IMR-90 (cell line): ENCODE measurements around the gene SFXN3.

Experiments
- CEBPB ChIP-seq: IDR thresholded peaks from 2 replicates; pipeline ENCODE4 v1.6.1; 2012; ENCODE audit warnings: low read depth, low read length, improper control_type of control experiment
- FOS ChIP-seq: fragments of 150-350 bp; IDR thresholded peaks from 2 replicates; pipeline ENCODE4 v1.6.1; 2016; ENCODE audit warnings: low read depth, low read length
- MAFK ChIP-seq: IDR thresholded peaks from 2 replicates; pipeline ENCODE4 v1.6.1; 2012; ENCODE audit warnings: low read depth, low read length, improper control_type of control experiment
- NFE2L2 ChIP-seq: fragments of 150-350 bp; IDR thresholded peaks from 2 replicates; pipeline ENCODE4 v1.6.1; 2016; ENCODE audit warnings: low read depth, mild to moderate bottlenecking, low read length
- POLR2A ChIP-seq: IDR thresholded peaks from 2 replicates; pipeline ENCODE4 v1.6.1; 2012; ENCODE audit warnings: mild to moderate bottlenecking, low read depth, low read length
- RAD21 ChIP-seq: IDR thresholded peaks from 2 replicates; pipeline ENCODE4 v1.6.1; 2012; ENCODE audit warnings: low read length, improper control_type of control experiment
- SMC3 ChIP-seq: fragments of 150-350 bp; IDR thresholded peaks from 2 replicates; pipeline ENCODE4 v1.6.1; 2016; ENCODE audit warnings: low read depth, mild to moderate bottlenecking, antibody characterized with exemption, low read length, moderate library complexity
- TF ChIP-seq, protein P1 (sequence below): conservative IDR thresholded peaks from 2 replicates; pipeline ENCODE4 v1.5.1; 2012; ENCODE audit warnings: mild to moderate bottlenecking, low read depth, low read length, improper control_type of control experiment
- TF ChIP-seq, protein P2 (sequence below): fragments of 150-350 bp; IDR thresholded peaks from 2 replicates; pipeline ENCODE4 v1.6.1; 2017; ENCODE audit warnings: mild to moderate bottlenecking, antibody characterized with exemption, low read length, low read depth
- TF ChIP-seq, protein P3 (sequence below): fragments of 150-350 bp; IDR thresholded peaks from 2 replicates; pipeline ENCODE4 v1.6.1; 2016; ENCODE audit warnings: low read depth, mild to moderate bottlenecking, low read length, moderate library complexity, borderline replicate concordance

DNA sequence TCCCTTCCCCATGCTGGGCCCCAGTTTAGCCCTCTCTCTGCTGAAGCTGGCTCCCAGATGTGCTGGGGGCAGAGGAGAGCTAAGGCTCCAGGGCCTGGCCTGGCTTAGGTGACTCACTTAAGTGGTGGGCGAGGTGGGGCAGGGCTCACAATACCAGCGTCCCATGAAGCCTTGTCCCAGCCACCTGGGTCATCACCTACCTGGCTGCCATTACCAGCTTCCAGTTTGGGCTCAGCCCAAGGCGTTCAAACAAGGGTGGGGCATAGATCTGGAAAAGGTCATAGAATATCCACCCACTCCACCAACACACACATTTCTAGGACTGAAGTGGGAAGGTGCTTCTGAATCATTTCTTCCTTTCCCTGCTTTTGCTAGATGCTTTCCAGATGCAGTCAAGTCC lies 39.1 kb downstream of the SFXN3 start:
- TF ChIP-seq, protein P1, sequence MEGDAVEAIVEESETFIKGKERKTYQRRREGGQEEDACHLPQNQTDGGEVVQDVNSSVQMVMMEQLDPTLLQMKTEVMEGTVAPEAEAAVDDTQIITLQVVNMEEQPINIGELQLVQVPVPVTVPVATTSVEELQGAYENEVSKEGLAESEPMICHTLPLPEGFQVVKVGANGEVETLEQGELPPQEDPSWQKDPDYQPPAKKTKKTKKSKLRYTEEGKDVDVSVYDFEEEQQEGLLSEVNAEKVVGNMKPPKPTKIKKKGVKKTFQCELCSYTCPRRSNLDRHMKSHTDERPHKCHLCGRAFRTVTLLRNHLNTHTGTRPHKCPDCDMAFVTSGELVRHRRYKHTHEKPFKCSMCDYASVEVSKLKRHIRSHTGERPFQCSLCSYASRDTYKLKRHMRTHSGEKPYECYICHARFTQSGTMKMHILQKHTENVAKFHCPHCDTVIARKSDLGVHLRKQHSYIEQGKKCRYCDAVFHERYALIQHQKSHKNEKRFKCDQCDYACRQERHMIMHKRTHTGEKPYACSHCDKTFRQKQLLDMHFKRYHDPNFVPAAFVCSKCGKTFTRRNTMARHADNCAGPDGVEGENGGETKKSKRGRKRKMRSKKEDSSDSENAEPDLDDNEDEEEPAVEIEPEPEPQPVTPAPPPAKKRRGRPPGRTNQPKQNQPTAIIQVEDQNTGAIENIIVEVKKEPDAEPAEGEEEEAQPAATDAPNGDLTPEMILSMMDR = no peak
- TF ChIP-seq, protein P2, sequence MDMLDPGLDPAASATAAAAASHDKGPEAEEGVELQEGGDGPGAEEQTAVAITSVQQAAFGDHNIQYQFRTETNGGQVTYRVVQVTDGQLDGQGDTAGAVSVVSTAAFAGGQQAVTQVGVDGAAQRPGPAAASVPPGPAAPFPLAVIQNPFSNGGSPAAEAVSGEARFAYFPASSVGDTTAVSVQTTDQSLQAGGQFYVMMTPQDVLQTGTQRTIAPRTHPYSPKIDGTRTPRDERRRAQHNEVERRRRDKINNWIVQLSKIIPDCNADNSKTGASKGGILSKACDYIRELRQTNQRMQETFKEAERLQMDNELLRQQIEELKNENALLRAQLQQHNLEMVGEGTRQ = no peak
- TF ChIP-seq MAFK = no peak
- TF ChIP-seq, protein P3, sequence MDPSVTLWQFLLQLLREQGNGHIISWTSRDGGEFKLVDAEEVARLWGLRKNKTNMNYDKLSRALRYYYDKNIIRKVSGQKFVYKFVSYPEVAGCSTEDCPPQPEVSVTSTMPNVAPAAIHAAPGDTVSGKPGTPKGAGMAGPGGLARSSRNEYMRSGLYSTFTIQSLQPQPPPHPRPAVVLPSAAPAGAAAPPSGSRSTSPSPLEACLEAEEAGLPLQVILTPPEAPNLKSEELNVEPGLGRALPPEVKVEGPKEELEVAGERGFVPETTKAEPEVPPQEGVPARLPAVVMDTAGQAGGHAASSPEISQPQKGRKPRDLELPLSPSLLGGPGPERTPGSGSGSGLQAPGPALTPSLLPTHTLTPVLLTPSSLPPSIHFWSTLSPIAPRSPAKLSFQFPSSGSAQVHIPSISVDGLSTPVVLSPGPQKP = no peak
- TF ChIP-seq CEBPB = no peak
- no peak for TF ChIP-seq NFE2L2
- TF ChIP-seq RAD21 = no peak
- TF ChIP-seq FOS = no peak
- no peak for TF ChIP-seq POLR2A
- no peak for TF ChIP-seq SMC3
